Transverse colon (tissue), 4 donors: ENCODE results near the gene PSEN2.

Experiments
- EP300 ChIP-seq: sonication (generic); formaldehyde crosslinking; IDR thresholded peaks from one replicate; pipeline ENCODE4 v1.6.1; 2017; ENCODE audit warnings: antibody characterized with exemption, low read depth
- POLR2A ChIP-seq: fragments of 450-650 bp; IDR thresholded peaks from one replicate; pipeline ENCODE4 v1.6.1; 2016; ENCODE audit warnings: antibody characterized with exemption, mild to moderate bottlenecking, moderate library complexity
- POLR2AphosphoS5 ChIP-seq, 3 donors: sonication (generic); formaldehyde crosslinking; IDR thresholded peaks; one replicate each; pipeline ENCODE4 v1.6.1; 2016; ENCODE audit warnings: antibody characterized with exemption in 3 of 3
- TF ChIP-seq, protein P1 (sequence below), 5 experiments: fragments of 200-600 bp in 3 of 5; fragments of 450-650 bp in 2 of 5; sonication (generic) in 3 of 5; IDR thresholded peaks; 1 replicate in 2 of 5; 2 replicates in 3 of 5; pipeline ENCODE4 v1.5.1; 2016 to 2017; ENCODE audit warnings: antibody characterized with exemption in 5 of 5, inconsistent platforms in 3 of 5, mild to moderate bottlenecking in 2 of 5, moderate library complexity in 1 of 5

DNA sequence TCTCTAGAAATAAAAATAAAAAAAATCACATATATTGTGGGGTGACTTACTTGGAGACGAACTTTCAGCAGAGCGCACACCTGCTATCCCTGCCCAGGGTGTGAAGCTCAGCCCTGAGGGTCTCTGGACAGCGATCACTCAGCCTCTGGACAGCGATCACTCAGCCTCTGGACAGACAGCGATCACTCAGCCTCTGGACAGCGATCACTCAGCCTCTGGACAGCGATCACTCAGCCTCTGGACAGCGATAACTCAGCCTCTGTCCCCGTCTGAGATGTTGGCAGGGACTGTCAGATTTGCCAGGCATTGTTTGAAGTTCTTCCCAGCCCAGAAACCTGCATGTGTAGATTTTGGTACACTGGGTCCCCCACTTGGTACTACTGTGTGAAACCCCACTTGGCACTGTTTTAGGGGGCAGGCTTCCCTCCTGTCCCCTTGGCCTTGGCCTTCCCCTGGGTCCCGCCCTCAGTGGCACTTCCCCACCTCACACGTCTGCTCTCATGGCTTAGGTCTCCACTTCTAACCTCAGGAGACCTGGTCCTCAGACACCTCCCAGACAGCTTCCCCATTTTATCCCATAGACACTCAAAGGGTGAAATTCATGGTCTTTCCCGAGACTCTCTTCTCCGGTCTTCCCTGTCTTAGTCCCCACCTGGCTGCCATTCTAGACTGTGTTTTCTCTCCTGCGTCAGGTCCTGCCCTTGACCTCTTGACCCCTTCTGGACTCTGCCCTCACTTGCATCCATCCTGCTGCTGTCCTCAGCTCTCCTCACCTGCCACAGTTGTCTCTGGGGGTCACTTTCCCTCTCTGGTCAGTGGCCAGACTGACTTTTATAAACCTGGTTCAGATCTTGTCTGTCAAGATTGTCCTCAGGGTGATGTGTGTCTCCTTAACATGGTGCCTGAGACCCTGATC is 10.2 kb downstream of the PSEN2 start:
- TF ChIP-seq, protein P1, sequence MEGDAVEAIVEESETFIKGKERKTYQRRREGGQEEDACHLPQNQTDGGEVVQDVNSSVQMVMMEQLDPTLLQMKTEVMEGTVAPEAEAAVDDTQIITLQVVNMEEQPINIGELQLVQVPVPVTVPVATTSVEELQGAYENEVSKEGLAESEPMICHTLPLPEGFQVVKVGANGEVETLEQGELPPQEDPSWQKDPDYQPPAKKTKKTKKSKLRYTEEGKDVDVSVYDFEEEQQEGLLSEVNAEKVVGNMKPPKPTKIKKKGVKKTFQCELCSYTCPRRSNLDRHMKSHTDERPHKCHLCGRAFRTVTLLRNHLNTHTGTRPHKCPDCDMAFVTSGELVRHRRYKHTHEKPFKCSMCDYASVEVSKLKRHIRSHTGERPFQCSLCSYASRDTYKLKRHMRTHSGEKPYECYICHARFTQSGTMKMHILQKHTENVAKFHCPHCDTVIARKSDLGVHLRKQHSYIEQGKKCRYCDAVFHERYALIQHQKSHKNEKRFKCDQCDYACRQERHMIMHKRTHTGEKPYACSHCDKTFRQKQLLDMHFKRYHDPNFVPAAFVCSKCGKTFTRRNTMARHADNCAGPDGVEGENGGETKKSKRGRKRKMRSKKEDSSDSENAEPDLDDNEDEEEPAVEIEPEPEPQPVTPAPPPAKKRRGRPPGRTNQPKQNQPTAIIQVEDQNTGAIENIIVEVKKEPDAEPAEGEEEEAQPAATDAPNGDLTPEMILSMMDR (IDR thresholded peaks at IDR 0.05) = no peak
- TF ChIP-seq EP300 (no peak), POLR2A (no peak), POLR2AphosphoS5 (IDR thresholded peaks at IDR 0.05) (no peak)
